Calu3 (cell line): Measurements from ENCODE around the gene ALKBH3. TPM values are rescaled to one million over a fixed set of nuclear protein-coding genes. Genes with fewer than 3 reads are reported as not detected.

Experiments used
- BruUV-seq: library from RNA; stranded (reverse); fragments of 400-500 nt; replicated peaks from 2 replicates; lab custom pipeline; 2021; lab: Mats Ljungman, UMichigan
- CTCF ChIA-PET: fragments of 300-600 bp; sonication (Branson Sonifier 250); formaldehyde crosslinking; loops from one replicate; lab custom pipeline; 2022; ENCODE audit warnings: antibody characterized with exemption; lab: Charles Lee
- DNase-seq: peaks from one replicate; pipeline ENCODE4 v3.0.0; 2022
- H3K27ac Mint-ChIP-seq: one replicate; pipeline ENCODE4 v1.8.0; 2022; ENCODE audit warnings: mixed read lengths; ENCODE audit not compliant: unreplicated experiment
- H3K27me3 Mint-ChIP-seq: one replicate; pipeline ENCODE4 v1.8.0; 2022; ENCODE audit warnings: mixed read lengths; ENCODE audit not compliant: unreplicated experiment
- H3K36me3 Mint-ChIP-seq: one replicate; pipeline ENCODE4 v1.8.0; 2022; ENCODE audit warnings: mild to moderate bottlenecking, moderate library complexity, mixed read lengths; ENCODE audit not compliant: insufficient read depth, unreplicated experiment
- H3K4me1 Mint-ChIP-seq: one replicate; pipeline ENCODE4 v1.8.0; 2022; ENCODE audit warnings: mild to moderate bottlenecking, low read depth, mixed read lengths; ENCODE audit not compliant: unreplicated experiment
- H3K4me3 Mint-ChIP-seq: one replicate; pipeline ENCODE4 v1.8.0; 2022; ENCODE audit warnings: mild to moderate bottlenecking, low read depth, moderate library complexity, mixed read lengths; ENCODE audit not compliant: unreplicated experiment
- H3K9me3 Mint-ChIP-seq: one replicate; pipeline ENCODE4 v1.8.0; 2022; ENCODE audit warnings: low read depth, mixed read lengths; ENCODE audit not compliant: unreplicated experiment
- intact Hi-C: fragments of 100-400 bp; cut with micrococcal nuclease; formaldehyde crosslinking; loops from one replicate; pipeline ENCODE4 v1.10.0; 2022; ENCODE audit not compliant: unreplicated experiment
- total RNA-seq: library from RNA; stranded (reverse); gene quantifications from 2 replicates; pipeline ENCODE4 v1.2.3, GENCODE V29; 2022
- TF ChIP-seq, protein P1 (sequence below): fragments of 200-600 bp; IDR thresholded peaks from one replicate; pipeline ENCODE4 v1.8.0; 2022; ENCODE audit warnings: antibody characterized with exemption; ENCODE audit not compliant: unreplicated experiment

The ALKBH3 gene
- total RNA-seq, 1 experiment from 2014 or later, result 19.1 TPM

DNA sequence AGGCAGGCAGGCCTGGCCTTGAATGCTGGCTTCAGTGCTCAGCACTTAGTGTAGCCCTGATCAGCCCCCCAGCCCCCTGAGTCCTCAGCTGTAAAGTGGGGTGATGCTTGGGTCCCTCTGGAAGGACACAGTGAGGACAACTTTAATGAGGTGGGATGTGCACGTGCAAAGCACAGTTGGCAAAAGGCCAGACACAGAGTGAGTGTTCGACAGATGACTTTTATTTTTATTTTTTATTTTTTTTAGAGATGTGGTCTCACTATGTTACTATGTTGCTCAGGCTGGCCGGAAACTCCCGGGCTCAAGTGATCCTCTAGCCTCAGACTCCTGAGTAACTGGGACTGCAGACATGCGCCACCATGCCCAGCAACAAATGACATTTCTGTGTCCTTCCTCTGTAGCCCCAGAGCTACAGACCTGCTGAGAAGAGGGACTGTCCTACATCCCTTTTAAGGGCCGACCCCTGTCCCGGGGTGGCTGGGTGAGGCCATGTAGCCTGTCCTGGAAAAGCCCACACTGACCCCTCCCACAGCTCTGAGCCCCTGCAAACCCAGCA, 54.9 kb downstream of the ALKBH3 start:
- peaks cover 41% of the 10 kb centered on the region for H3K27me3 Mint-ChIP-seq
- no TSS peak for BruUV-seq
- DNase-seq, result no peak
- H3K9me3 Mint-ChIP-seq, result no peaks in the 10 kb centered on the region
- no peak overlapping the region for H3K4me3 Mint-ChIP-seq
- H3K4me1 Mint-ChIP-seq, result peaks cover 17% of the 10 kb centered on the region
- no peaks in the 10 kb centered on the region for H3K36me3 Mint-ChIP-seq
- CTCF ChIA-PET, result no interaction called here
- intact Hi-C loops, result no loop called here
- no peak overlapping the region for H3K27ac Mint-ChIP-seq
- TF ChIP-seq, protein P1, sequence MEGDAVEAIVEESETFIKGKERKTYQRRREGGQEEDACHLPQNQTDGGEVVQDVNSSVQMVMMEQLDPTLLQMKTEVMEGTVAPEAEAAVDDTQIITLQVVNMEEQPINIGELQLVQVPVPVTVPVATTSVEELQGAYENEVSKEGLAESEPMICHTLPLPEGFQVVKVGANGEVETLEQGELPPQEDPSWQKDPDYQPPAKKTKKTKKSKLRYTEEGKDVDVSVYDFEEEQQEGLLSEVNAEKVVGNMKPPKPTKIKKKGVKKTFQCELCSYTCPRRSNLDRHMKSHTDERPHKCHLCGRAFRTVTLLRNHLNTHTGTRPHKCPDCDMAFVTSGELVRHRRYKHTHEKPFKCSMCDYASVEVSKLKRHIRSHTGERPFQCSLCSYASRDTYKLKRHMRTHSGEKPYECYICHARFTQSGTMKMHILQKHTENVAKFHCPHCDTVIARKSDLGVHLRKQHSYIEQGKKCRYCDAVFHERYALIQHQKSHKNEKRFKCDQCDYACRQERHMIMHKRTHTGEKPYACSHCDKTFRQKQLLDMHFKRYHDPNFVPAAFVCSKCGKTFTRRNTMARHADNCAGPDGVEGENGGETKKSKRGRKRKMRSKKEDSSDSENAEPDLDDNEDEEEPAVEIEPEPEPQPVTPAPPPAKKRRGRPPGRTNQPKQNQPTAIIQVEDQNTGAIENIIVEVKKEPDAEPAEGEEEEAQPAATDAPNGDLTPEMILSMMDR, result no peak

DNA sequence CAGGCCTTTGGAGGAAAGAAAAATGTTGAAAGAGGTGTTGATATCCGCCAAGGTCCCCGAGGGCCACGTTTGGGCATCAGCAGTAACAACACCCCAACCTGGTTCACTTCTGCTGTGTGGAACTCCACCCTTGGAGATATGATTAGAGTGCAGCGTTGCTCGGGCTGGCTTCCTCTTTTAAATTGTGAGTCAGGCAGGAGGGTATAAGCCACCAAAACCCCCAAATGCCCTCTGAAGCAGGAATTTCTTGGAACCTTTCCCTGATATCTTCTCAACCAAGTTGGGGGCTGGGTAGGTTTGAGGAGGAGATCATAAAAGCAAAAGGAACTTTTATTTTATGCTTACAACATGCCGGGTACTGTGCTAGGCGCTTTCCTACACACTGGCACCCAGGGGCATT, 55.4 kb downstream of the ALKBH3 start:
- Mint-ChIP-seq H3K9me3 (no peaks in the 10 kb centered on the region), H3K4me3 (no peak overlapping the region), H3K27me3 (peaks cover 47% of the 10 kb centered on the region), H3K36me3 (no peaks in the 10 kb centered on the region), H3K4me1 (peaks cover 11% of the 10 kb centered on the region), H3K27ac (no peak overlapping the region)
- TF ChIP-seq, protein P1, result no peak
- no peak for DNase-seq
- BruUV-seq, result no TSS peak
- intact Hi-C loops, result no loop called here
- CTCF ChIA-PET, result no interaction called here

DNA sequence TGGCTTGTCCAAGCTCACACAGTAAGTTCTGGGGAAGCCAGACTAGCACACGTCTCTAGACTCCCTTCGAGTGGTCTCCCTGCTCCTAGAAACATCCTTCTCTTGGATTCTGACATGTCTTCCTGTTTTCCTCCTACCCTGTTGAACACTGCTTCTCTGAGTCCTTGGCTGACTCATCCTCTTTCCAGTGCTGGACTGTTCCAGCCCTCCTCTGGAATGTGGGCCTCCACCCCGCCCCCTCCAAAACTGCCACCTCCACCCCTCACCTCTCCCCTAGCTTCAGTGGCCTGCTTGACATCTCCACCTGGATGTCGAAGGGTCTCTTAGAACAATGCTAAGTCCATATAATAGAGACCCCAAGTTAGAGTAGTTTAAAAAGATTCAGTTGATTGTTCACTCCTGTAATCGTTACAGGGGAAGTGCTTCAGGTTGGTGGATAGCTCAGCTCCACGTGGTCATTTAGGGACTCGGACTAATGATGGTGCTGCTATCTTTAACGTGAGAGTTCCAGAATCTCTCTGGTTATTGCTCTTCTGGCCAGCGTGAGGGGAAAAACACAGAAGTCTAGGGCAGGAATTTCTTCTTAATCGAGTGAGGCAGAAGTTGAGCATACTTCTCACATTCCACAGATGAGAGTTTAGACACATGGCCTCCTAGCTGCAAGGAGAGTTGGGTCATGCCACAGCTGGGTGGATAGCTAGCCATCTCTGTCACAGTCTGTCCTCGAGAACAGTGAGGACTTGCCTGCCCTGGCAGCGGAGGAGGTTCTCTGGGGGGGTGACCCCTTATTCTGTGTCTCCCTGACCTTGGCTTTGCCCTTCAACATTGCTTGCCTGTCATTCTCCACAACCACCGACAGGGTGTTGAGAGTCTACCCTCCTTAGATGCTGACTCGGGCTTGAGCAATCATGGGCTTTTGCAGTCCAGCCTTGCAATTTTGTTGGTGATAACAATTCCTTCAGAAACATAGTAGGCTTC, 57.1 kb downstream of the ALKBH3 start:
- CTCF ChIA-PET, result interaction anchor here (0.6 to 1.0 kb wide), 2 partner anchors 18 to 106 kb away, joined by 5 to 6 read pairs; no protein-coding TSS in a partner anchor
- no TSS peak for BruUV-seq
- intact Hi-C loops, result no loop called here
- no peaks in the 10 kb centered on the region for H3K9me3 Mint-ChIP-seq
- H3K27ac Mint-ChIP-seq, result no peak overlapping the region
- TF ChIP-seq, protein P1, result no peak
- peaks cover 61% of the 10 kb centered on the region for H3K27me3 Mint-ChIP-seq
- peaks cover 6% of the 10 kb centered on the region for H3K36me3 Mint-ChIP-seq
- peaks cover 18% of the 10 kb centered on the region for H3K4me1 Mint-ChIP-seq
- DNase-seq, result no peak
- H3K4me3 Mint-ChIP-seq, result no peak overlapping the region

DNA sequence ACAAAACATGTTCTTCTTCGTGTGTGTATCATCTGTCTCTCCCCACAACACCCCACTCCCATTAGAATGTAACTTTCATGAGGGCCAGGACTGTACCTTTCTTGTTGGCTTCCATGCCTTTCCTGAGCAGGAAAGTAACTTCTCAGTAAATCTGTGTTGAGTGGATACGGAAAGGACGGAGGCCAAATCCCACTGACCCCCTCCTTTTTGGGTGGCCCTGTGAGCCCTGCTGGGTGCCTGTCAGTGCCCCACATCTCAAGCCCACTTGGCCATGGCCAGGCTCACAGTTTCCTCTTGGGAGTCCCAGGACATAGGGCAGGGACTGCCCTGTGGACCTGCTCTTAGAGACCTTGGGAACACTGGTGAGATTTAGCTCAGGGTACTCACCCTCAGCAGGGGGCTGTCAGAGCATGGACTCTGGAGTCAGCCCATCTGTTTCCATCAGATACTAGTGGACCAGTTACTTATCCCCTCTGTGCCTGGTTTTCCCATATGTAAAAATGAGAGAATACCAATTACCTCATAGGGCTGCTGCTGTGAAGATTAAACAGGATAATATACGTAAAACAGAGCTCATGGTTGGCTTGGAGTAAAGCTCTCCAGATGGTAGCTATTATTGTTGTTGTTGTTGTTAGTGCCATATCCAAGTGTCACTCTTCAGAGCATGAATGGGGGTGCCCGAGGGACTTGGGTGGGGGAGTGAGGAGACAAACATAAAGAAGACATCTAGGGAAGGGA, 60.8 kb downstream of the ALKBH3 start:
- Mint-ChIP-seq H3K27me3 (peaks cover 82% of the 10 kb centered on the region), H3K4me3 (peak overlapping the region; percentile 59)
- intact Hi-C loops, result no loop called here

More for the DNA sequence above, 60.8 kb downstream of the ALKBH3 start:
- DNase-seq, result no peak
- TF ChIP-seq, protein P1, result no peak
- peaks cover 26% of the 10 kb centered on the region for H3K4me1 Mint-ChIP-seq
- no peaks in the 10 kb centered on the region for H3K9me3 Mint-ChIP-seq
- no TSS peak for BruUV-seq
- CTCF ChIA-PET, result interaction anchor here (0.7 kb wide), 1 partner anchor 42 kb away, joined by 5 read pairs; no protein-coding TSS in a partner anchor
- H3K36me3 Mint-ChIP-seq, result peaks cover 13% of the 10 kb centered on the region
- no peak overlapping the region for H3K27ac Mint-ChIP-seq
